GM20000 (cell line): ENCODE measurements around the gene SCAF8.

Source experiments
- DNase-seq: peaks from one replicate; pipeline ENCODE4 v3.0.0; 2012; ENCODE audit warnings: low spot score
- TF ChIP-seq, protein P1 (sequence below): IDR thresholded peaks from 2 replicates; pipeline ENCODE4 v1.5.1; 2012; ENCODE audit warnings: mild to moderate bottlenecking, control low read depth; ENCODE audit errors: extremely low read depth, missing control alignments

SCAF8 gene, protein sequence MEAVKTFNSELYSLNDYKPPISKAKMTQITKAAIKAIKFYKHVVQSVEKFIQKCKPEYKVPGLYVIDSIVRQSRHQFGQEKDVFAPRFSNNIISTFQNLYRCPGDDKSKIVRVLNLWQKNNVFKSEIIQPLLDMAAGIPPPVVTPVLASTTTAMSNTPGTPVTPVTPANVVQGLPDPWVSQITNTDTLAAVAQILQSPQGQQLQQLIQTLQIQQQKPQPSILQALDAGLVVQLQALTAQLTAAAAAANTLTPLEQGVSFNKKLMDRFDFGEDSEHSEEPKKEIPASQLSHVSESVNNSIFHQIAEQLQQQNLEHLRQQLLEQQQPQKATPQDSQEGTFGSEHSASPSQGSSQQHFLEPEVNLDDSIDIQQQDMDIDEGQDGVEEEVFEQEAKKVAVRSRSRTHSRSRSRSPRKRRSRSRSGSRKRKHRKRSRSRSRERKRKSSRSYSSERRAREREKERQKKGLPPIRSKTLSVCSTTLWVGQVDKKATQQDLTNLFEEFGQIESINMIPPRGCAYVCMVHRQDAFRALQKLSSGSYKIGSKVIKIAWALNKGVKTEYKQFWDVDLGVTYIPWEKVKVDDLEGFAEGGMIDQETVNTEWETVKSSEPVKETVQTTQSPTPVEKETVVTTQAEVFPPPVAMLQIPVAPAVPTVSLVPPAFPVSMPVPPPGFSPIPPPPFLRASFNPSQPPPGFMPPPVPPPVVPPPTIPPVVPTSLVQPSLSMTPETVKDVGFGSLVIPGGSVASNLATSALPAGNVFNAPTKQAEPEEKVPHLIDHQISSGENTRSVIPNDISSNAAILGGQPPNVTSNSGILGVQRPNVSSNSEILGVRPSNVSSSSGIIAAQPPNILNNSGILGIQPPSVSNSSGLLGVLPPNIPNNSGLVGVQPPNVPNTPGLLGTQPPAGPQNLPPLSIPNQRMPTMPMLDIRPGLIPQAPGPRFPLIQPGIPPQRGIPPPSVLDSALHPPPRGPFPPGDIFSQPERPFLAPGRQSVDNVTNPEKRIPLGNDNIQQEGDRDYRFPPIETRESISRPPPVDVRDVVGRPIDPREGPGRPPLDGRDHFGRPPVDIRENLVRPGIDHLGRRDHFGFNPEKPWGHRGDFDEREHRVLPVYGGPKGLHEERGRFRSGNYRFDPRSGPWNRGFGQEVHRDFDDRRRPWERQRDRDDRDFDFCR (N-terminal part only)

DNA sequence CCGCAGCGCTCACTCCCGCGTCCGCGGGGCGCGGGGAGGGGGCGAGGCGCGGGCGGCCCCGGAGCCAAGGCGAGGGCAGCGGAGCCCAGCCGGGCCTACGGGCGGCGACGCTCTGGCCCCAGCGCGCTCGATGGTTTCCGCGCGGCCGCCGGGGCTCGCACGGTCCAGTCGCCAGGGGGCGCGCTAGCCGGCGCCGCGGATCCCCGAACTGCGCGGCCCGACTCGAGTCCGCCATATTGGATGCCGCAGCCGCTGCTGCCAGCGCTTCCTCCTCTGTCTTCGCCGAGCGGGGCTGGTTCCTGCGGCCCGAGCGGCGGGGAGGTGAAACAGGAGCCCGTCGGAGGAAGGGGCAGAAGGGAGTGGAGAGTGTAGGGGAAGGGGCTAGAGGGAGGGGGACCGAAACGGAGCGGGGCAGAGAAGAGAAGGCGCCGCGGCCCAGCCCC is at the start of gene SCAF8:
Gene SCAF8, plus strand, starts transcription at position 234 of the 443 bp plus-strand sequence. CDS start 485 bp downstream, outside the sequence.
- DNase-seq: peak; percentile 95
- TF ChIP-seq, protein P1, sequence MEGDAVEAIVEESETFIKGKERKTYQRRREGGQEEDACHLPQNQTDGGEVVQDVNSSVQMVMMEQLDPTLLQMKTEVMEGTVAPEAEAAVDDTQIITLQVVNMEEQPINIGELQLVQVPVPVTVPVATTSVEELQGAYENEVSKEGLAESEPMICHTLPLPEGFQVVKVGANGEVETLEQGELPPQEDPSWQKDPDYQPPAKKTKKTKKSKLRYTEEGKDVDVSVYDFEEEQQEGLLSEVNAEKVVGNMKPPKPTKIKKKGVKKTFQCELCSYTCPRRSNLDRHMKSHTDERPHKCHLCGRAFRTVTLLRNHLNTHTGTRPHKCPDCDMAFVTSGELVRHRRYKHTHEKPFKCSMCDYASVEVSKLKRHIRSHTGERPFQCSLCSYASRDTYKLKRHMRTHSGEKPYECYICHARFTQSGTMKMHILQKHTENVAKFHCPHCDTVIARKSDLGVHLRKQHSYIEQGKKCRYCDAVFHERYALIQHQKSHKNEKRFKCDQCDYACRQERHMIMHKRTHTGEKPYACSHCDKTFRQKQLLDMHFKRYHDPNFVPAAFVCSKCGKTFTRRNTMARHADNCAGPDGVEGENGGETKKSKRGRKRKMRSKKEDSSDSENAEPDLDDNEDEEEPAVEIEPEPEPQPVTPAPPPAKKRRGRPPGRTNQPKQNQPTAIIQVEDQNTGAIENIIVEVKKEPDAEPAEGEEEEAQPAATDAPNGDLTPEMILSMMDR: peak; percentile 98

DNA sequence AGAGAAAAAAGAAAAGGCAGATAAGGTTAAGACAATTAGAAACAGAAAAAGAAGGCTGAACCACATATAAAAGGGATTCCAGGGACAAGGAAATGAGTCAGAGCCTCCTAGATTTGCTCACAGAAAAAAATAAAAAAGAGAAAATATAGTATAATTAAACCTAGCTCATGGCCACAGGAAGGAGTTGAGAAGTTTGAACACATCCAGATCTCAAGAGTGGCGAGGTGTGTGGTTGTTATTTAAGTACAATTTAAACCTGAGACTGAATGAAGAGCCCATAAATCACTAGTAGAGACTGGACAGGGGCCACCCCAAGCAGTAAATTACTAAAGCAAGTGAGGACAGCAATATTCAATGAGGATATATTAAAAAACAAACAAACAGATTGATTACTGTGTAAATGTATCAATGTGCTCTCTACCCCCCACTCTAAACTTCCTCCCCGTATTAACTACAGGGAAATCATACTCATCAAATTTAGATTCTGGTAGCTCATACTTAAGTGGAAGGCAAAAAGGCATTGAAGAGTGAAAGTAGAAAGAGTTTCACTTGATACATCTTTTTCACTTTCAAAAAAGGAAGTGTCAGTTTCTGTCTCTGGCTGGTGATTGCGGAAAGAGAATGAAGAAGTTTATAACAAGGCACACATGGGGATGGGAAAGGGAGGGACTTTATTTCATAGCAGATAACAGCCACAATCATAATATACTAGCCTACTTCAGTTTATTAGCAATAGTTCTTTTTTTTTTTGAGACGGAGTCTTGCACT is 49.3 kb upstream of the SCAF8 start:
- TF ChIP-seq, protein P1: no peak
- peak; percentile 74 for DNase-seq

DNA sequence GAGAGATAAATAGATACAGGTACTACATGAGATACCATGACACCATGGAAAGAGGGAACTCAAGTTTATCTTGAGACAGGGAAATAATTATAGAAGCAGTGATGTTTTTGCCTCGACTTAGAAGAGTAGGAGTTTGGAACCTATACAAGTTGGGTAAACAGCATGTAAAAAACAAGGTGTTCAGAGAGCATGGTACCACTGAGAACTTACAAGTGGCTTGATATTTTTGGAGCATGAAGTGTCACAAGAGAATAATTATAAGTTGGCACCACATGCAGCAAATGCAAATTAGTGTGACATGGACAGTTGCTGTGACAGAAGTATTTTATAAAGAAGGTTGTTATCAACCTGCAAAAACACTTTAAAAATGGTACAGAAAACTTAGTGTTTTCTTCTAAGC is 47.1 kb upstream of the SCAF8 start:
- TF ChIP-seq, protein P1: no peak
- DNase-seq: no peak

DNA sequence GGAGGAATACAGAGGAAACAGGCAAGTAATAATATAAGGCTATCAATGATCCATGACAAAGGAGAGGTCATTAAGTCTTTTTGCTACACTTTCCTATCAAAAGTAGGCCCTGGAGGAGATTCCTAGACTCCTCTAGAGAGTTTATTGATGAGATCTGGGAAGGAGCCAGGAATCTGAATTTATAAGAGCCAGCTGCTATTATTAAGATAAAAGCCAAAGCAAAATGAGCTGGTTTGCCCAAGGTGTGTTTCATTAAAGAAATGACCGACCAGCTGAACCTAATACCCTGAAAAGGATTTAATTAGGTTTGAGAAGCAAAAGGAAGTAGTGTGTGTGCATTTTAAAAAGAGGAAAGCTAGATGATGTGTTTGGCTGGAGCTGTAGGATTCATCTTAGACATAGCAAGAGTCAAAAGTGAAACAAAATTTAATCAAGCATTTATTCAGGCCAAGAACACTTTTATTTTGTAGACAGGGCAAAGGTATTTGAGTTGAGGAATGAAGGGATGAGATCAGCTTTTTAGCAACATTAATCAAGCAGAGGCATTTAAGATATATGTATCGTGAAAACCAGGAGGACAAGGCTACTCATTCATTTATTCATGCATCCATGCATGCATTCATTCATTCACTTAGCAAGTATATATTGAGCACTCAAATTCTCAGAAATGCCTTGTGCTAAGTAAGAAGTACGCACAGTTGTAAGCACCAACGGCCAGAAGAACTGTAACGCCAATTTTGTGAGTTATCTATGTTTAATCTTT is 43.5 kb upstream of the SCAF8 start:
- DNase-seq: no peak
- TF ChIP-seq, protein P1: no peak

DNA sequence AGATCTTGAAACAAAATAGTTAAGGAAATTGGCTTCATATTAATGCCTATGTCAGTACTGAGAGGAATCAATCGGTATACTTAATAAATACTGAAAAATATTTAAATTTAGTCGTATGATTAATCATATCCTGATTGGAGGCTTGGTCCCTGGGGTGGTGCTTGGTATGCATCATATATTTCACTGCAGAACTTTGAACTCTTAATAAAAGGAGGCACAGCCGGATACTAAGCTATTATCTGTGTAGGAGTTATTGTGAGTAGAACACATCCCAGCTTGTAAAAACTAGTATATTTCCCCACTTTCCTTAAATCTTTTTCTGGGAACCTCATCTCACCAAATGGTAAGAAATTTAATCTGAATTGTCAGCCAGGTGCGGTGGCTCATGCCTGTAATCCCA is 42.4 kb upstream of the SCAF8 start:
- no peak for DNase-seq
- TF ChIP-seq, protein P1: no peak

DNA sequence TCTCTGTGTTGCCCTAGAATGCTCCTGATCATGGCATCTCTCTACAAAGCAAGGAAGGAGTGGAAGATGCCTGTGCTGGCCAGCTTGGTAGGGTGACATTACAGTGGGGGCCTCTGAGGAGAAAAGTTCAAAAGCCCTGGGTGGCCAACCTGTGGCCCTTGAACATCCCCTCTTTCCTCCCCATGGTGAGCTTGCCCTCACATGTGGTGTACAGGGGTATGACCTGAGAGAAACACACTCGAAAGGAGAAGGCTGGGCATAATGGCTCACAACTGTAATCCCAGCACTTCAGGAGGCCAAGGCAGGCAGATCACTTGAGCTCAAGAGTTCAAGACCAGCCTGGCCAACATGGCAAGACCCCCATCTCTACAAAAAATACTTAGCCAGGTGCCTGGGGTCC is 36.6 kb upstream of the SCAF8 start:
- DNase-seq: no peak
- TF ChIP-seq, protein P1: no peak
